Glomerular visceral epithelial cell (primary cell): ENCODE data around the gene ATP5ME.

ENCODE experiments used
- DNase-seq: peaks from one replicate; pipeline ENCODE4 v3.0.0-alpha.2; 2016; ENCODE audit errors: extremely low spot score

ATP5ME gene

DNA sequence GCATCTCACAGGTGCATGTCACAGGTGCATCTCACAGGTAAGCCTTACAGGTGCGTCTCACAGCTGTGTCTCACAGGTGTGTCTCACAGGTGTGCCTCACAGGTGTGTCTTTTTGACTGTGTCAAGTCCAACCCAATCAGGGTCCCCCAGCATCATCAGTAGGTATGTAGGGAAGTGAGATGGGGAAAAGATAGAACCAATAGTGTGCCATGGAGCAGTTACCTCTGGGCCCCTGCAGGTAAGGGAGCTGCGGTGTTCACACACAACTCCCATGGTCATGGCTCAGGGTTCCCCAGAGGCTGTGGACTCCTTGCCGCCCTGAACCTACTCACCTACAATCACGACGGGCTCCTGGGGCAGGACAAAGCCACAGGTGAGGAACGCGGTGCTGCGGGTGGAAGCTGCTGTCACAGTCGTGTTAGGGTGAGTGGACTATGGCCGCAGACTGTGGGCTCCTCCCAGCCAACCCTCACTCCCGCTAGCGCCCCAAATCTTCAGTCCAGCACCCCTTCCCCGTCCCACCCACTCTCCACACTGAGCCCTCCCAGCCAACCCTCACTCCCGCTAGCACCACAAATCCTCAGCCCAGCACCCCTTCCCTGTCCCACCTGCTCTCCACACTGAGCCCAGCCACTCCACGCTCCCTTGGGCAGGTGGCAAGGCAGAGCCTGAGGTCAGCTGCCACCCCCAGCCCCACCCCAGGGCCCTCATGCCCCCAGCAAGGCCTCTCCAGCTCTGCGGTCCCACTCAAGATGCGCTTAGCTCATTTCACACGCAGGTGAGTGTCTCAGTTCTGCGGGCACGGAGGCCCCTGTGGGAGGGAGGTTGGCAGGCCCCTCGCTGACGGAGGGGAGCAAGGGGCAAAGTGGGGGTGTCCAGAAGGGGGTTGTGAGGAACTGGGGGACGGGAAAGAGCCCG, 50.8 kb downstream of the ATP5ME start:
- DNase-seq, result no peak
